CD4-positive, alpha-beta T cell (primary cell): ENCODE data around the gene HDAC7. TPM values are rescaled to one million over a fixed set of nuclear protein-coding genes. Genes with fewer than 3 reads are reported as not detected.

ENCODE experiments used
- ATAC-seq: fragments of 200-7000 bp; cut with Tn5 transposase; one replicate; pipeline ENCODE4 v1.10.0; 2022; ENCODE audit warnings: mild to moderate bottlenecking; ENCODE audit not compliant: poor library complexity
- CTCF ChIA-PET: fragments of 350-600 bp; sonication (Branson Sonifier 250); formaldehyde crosslinking; loops from one replicate; lab custom pipeline; 2021; ENCODE audit warnings: antibody characterized with exemption, inconsistent platforms; lab: Charles Lee
- POLR2A ChIA-PET: fragments of 350-600 bp; sonication (Branson Sonifier 250); formaldehyde crosslinking; loops from one replicate; lab custom pipeline; 2021; ENCODE audit warnings: antibody characterized with exemption, inconsistent platforms; lab: Charles Lee
- DNase-seq, 14 experiments: peaks; one replicate each; pipeline ENCODE4 v3.0.0-alpha.2; 2013 to 2020; ENCODE audit warnings: mixed read lengths in 2 of 14
- H3K27ac ChIP-seq, 2 donors: one replicate each; pipeline versions ENCODE4 v1.5.1 to v1.7.0; 2013; ENCODE audit warnings: low read length in 2 of 2, low read depth in 1 of 2, mild to moderate bottlenecking in 1 of 2
- H3K27me3 ChIP-seq, 2 experiments: 1 replicate in 1 of 2; 2 replicates in 1 of 2; pipeline versions ENCODE4 v1.6.1 to v1.7.0; 2013; ENCODE audit warnings: low read length in 2 of 2, control low read depth in 1 of 2, mild to moderate bottlenecking in 1 of 2, moderate library complexity in 1 of 2; ENCODE audit not compliant: insufficient read depth in 2 of 2, control insufficient read depth in 1 of 2
- H3K36me3 ChIP-seq: one replicate; pipeline ENCODE4 v1.6.1; 2013; ENCODE audit warnings: low read length, control low read depth; ENCODE audit not compliant: insufficient read depth
- H3K4me1 ChIP-seq: one replicate; pipeline ENCODE4 v1.6.1; 2013; ENCODE audit warnings: low read length, control low read depth; ENCODE audit not compliant: insufficient read depth
- H3K4me3 ChIP-seq: one replicate; pipeline ENCODE4 v1.5.1; 2013; ENCODE audit warnings: mild to moderate bottlenecking, low read length, moderate library complexity
- H3K9me3 ChIP-seq, 2 experiments: 1 replicate in 1 of 2; 2 replicates in 1 of 2; pipeline versions ENCODE4 v1.6.1 to v1.7.0; 2013; ENCODE audit warnings: low read length in 2 of 2, mild to moderate bottlenecking in 2 of 2, control low read depth in 1 of 2, moderate library complexity in 1 of 2; ENCODE audit not compliant: control insufficient read depth in 1 of 2, insufficient read depth in 1 of 2
- H3K27ac Mint-ChIP-seq: one replicate; pipeline ENCODE4 v1.8.0; 2020; ENCODE audit warnings: mixed read lengths
- H3K27me3 Mint-ChIP-seq: one replicate; pipeline ENCODE4 v1.8.0; 2021; ENCODE audit warnings: mixed read lengths
- H3K36me3 Mint-ChIP-seq: one replicate; pipeline ENCODE4 v1.8.0; 2021; ENCODE audit warnings: low read depth, mixed read lengths
- H3K4me1 Mint-ChIP-seq: one replicate; pipeline ENCODE4 v1.8.0; 2021; ENCODE audit warnings: low read depth, mixed read lengths
- H3K4me3 Mint-ChIP-seq: one replicate; pipeline ENCODE4 v1.8.0; 2020; ENCODE audit warnings: mild to moderate bottlenecking, mixed read lengths
- H3K9me3 Mint-ChIP-seq: one replicate; pipeline ENCODE4 v1.8.0; 2020; ENCODE audit warnings: mixed read lengths
- intact Hi-C, 2 experiments: fragments of 100-400 bp; cut with DNase I in 1 of 2; cut with micrococcal nuclease in 1 of 2; formaldehyde crosslinking; loops; one replicate each; pipeline versions ENCODE4 v1.15.1 to v1.9.0; 2023 to 2025; cut with DNase I, micrococcal nuclease
- total RNA-seq, 174 experiments: library from RNA in 2 of 174; stranded (reverse) in 2 of 174; gene quantifications; one replicate each; pipeline ENCODE4 v1.2.3 and lab custom pipeline; 2021 to 2026
- TF ChIP-seq, protein P1 (sequence below): fragments of 200-600 bp; IDR thresholded peaks from one replicate; pipeline ENCODE4 v1.8.0; 2022; ENCODE audit warnings: antibody characterized with exemption, mild to moderate bottlenecking

HDAC7 gene
- total RNA-seq, 2 experiments from 2014 or later: 116 to 122 TPM

GRCh38 chr12:47758834-47759690 is 60.6 kb downstream of the HDAC7 start, which contains the start of gene RAPGEF3:
Gene RAPGEF3, minus strand, starts transcription at chr12:47758880. Its CDS starts 324 bp downstream, at chr12:47758556.
- H3K9me3 Mint-ChIP-seq: no peaks in the 10 kb centered on the region
- H3K36me3 Mint-ChIP-seq: no peaks in the 10 kb centered on the region
- POLR2A ChIA-PET: interaction anchor here (1.4 to 2.1 kb wide), 5 partner anchors 8 to 79 kb away, joined by 3 to 11 read pairs (median 8); partner anchors contain the start of gene SLC48A1
- H3K9me3 ChIP-seq: no peaks in the 10 kb centered on the region
- H3K4me3 ChIP-seq: peak within 1 kb of the TSS; percentile 68
- DNase-seq: peak; percentile 35 to 86 (median 65)
- no peaks in the 10 kb centered on the region for H3K27me3 ChIP-seq
- CTCF ChIA-PET: interaction anchor here (1.0 to 9.7 kb wide), 7 partner anchors 8 to 49 kb away, joined by 3 to 69 read pairs (median 4); partner anchors contain the start of gene SLC48A1
- intact Hi-C loops: no loop called here
- peak within 1 kb of the TSS; percentile 79 for H3K4me3 Mint-ChIP-seq
- H3K4me1 Mint-ChIP-seq: peaks cover 24% of the 10 kb centered on the region
- TF ChIP-seq, protein P1, sequence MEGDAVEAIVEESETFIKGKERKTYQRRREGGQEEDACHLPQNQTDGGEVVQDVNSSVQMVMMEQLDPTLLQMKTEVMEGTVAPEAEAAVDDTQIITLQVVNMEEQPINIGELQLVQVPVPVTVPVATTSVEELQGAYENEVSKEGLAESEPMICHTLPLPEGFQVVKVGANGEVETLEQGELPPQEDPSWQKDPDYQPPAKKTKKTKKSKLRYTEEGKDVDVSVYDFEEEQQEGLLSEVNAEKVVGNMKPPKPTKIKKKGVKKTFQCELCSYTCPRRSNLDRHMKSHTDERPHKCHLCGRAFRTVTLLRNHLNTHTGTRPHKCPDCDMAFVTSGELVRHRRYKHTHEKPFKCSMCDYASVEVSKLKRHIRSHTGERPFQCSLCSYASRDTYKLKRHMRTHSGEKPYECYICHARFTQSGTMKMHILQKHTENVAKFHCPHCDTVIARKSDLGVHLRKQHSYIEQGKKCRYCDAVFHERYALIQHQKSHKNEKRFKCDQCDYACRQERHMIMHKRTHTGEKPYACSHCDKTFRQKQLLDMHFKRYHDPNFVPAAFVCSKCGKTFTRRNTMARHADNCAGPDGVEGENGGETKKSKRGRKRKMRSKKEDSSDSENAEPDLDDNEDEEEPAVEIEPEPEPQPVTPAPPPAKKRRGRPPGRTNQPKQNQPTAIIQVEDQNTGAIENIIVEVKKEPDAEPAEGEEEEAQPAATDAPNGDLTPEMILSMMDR: peak; percentile 85
- peak; percentile 88 for ATAC-seq
- no peaks in the 10 kb centered on the region for H3K27me3 Mint-ChIP-seq
- no peak within 1 kb of the TSS for H3K27ac ChIP-seq
- no peaks in the 10 kb centered on the region for H3K36me3 ChIP-seq
- H3K27ac Mint-ChIP-seq: no peak within 1 kb of the TSS
- peaks cover 39% of the 10 kb centered on the region for H3K4me1 ChIP-seq

GRCh38 chr12:47758584-47758833 is 61.2 kb downstream of the HDAC7 start:
- Histone ChIP-seq H3K4me3 (peak overlapping the region; percentile 68), H3K27me3 (no peaks in the 10 kb centered on the region), H3K4me1 (peaks cover 42% of the 10 kb centered on the region), H3K36me3 (no peaks in the 10 kb centered on the region), H3K9me3 (no peaks in the 10 kb centered on the region), H3K27ac (no peak overlapping the region)
- H3K4me1 Mint-ChIP-seq: peaks cover 24% of the 10 kb centered on the region
- H3K27ac Mint-ChIP-seq: no peak overlapping the region
- ATAC-seq: no peak
- no peaks in the 10 kb centered on the region for H3K9me3 Mint-ChIP-seq
- TF ChIP-seq, protein P1: no peak
- no peak for DNase-seq
- H3K4me3 Mint-ChIP-seq: peak overlapping the region; percentile 73
- H3K27me3 Mint-ChIP-seq: no peaks in the 10 kb centered on the region
- POLR2A ChIA-PET: interaction anchor here (0.7 to 2.1 kb wide), 7 partner anchors 9 to 80 kb away, joined by 3 to 11 read pairs (median 4); partner anchors contain the start of gene SLC48A1
- CTCF ChIA-PET: interaction anchor here (1.2 to 9.7 kb wide), 5 partner anchors 9 to 43 kb away, joined by 4 to 69 read pairs (median 6); partner anchors contain the start of gene SLC48A1
- intact Hi-C loops: no loop called here
- H3K36me3 Mint-ChIP-seq: no peaks in the 10 kb centered on the region

DNA sequence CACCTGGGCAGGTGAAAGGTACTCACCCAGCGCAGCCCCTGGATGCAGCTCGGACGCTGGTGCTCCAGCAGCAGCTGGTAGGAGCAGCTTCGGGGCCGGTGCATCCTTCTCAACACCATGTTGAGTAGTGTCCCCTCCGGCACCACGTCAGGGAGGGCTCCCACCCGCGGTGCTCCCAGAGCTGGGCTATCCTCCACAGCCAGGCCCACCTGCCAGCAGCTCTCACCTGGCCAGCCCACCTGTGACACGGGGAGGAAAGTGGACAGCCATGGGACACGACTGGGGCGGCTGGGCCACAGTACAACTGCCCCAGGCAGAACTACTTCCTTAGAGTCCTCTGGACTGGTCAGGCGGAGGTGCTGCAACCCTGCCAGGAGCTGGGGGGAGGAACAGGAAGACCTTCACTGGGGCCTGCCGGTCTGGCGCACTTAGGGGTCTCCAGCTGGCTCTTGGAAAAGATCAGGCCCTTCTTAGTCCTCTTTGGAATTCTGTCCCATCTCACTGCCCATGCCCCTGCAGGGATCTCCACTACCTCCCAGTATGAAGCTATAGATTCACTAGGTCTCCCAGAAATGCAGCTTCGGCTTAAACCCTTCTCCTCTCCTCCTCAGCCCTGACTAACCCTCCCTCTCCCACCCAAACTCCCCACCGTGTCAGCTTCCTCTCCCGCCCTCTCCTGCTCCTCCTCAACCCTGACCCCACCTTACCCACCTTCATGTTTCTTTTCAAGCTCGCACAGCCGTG is 61.7 kb downstream of the HDAC7 start:
- peak overlapping the region; percentile 68 for H3K4me3 ChIP-seq
- no peak for ATAC-seq
- intact Hi-C loops: no loop called here

More for the DNA sequence above, 61.7 kb downstream of the HDAC7 start:
- Mint-ChIP-seq H3K36me3 (no peaks in the 10 kb centered on the region), H3K27ac (no peak overlapping the region), H3K4me1 (peaks cover 24% of the 10 kb centered on the region), H3K4me3 (peak overlapping the region; percentile 73), H3K9me3 (no peaks in the 10 kb centered on the region), H3K27me3 (no peaks in the 10 kb centered on the region)
- ChIA-PET POLR2A (interaction anchor here (0.7 to 2.1 kb wide), 7 partner anchors 9 to 80 kb away, joined by 3 to 11 read pairs (median 4); partner anchors contain the start of gene SLC48A1), CTCF (interaction anchor here (1.0 to 9.7 kb wide), 6 partner anchors 9 to 42 kb away, joined by 3 to 69 read pairs (median 5); partner anchors contain the start of gene SLC48A1)
- Histone ChIP-seq H3K4me1 (peaks cover 43% of the 10 kb centered on the region), H3K27ac (no peak overlapping the region), H3K36me3 (no peaks in the 10 kb centered on the region), H3K27me3 (no peaks in the 10 kb centered on the region), H3K9me3 (no peaks in the 10 kb centered on the region)
- DNase-seq: no peak
- TF ChIP-seq, protein P1: no peak
